GM10266 (cell line): ENCODE results near the gene TUBG2.

ENCODE experiments used
- DNase-seq: peaks from one replicate; pipeline ENCODE4 v3.0.0; 2012; ENCODE audit errors: extremely low spot score
- CTCF ChIP-seq: IDR thresholded peaks from 2 replicates; pipeline ENCODE4 v1.5.1; 2012; ENCODE audit warnings: mild to moderate bottlenecking, low read depth; ENCODE audit not compliant: control insufficient read depth, insufficient read depth; ENCODE audit errors: missing control alignments

TUBG2 gene

GRCh38 chr17:42708588-42708987 lies 49.5 kb downstream of the TUBG2 start:
- no peak for DNase-seq
- no peak for TF ChIP-seq CTCF

- no peak for TF ChIP-seq CTCF
- DNase-seq: no peak
These were observed 50.5 kb downstream of the TUBG2 start for GRCh38 chr17:42709561-42709960.
